Measurements from ENCODE around the gene SPOCK1.

The SPOCK1 gene

DNA sequence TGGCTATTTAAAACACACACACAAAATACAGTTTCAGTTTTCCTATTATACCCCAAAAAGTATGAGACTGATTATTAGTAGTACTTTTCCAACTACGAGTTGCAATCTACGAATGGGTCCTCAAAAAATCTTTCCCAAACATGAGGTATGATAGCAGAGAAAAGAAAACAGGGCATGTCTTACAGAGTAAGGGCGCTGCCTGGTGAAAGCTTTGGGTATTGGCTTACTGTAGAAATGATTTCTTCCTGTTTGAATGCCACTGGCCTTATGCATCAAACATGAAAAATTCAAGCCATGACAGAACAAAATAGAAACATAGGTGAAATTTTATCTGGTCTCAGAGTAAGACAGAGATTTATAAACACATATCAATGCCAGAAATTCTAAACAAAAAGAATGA lies 448.0 kb downstream of the SPOCK1 start:
- no peak for DNase-seq

DNA sequence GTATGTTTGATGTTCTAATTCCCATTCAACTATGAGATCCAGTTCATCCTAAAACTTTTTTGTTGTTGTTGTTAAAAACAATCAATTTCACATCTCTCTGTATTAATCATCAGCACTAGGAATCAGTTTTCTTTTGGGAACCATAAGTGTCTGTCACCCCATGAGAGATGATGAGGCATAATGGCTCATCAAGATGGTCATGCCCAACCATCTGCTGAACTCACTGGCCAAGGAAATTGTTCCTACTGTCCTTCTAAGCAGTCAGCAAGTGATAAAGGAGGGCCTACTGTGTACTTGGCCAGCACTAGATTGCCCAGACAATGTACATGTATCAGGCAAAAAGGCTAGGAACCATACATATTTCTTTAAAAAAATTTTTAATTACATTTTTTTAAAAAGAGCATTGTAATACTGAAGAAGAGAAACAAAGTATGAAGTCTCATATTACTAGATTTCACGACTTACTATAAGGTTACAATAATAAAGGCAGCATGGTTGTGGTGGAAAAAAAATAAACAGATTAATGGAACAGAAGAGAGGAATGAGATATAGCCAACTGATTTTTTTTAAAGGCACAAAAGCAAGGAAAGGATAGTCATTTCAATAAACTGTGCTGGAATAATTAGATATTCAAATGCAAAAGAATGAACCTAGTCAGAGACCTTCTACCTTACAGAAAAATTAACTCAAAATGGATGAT lies 458.3 kb downstream of the SPOCK1 start:
- no peak for DNase-seq

DNA sequence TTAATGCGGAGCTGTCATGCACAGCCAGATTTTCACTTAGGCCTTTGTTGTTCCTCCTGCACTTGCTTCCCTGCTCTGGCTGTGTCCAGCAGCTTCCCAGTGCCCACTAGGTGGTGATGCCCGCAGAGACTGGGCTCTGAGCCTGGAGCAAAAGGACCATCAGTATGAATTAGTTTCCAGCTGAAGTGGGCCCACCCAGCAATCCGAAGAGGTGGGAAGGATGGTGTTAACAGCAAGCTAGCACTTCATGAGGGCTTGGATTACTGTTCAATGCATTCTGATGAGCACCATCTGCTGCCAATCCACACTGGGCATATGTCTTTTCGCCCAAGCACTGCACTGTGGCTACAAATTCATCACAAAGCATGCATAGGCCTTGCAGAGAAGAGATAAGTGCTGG lies 459.1 kb downstream of the SPOCK1 start:
- no peak for DNase-seq

DNA sequence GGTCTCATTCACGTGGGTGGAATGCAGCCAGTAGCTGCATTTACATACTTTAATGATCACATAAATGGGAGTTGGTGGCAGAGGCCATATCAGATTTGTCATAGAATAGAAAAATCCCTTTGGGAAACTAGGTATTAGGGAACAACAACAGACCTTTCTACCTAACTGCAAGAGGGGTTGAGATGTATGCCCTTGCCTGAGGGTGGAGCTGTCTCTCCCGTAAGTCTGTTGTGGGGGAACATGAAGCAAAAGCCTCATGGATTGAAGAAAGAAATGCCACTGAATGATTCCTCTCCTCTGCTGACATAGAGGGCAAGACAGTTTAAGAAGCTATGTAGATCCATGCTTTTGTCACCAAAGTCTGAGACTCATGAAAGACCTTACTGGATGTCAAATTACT lies 461.3 kb downstream of the SPOCK1 start:
- DNase-seq = no peak

DNA sequence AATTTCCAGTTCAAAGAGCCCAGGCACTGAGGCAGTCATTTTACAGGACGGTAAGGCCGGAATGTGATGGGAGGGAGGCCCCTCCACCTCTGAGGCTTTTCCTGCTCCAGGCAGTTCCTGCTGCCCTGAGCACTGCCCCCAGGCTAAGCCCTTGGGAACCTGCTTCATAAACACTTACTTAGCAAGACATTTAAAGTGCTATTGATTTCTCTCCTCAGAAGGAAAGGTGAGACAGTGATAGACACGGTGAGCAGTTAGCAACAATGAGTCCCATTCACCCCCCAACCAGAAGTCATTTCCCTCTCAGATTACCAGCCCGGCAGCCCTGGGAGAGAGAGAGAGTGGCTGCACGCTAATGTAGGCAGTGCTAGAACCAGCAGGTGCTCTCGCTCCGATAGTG lies 462.5 kb downstream of the SPOCK1 start:
- DNase-seq = no peak

DNA sequence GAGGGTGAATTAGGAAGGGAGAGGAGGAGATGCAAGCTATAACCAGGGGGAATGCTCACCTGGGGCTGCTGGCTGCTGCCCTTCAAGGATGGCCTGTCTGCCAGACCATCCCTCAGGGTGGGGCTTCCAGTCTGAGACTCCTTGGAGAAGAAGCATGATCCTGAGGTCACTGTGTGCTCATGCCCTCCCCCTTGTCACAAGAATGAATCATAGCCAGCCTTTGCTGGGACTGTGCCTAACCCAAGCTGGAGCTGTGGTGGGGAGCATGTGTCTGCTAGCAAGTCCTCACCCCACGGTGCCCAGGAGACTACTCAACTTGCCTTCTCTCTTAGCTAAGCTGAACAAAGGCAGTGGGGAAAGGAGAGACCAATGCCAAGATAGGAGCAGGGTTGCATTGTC lies 463.6 kb downstream of the SPOCK1 start:
- no peak for DNase-seq

DNA sequence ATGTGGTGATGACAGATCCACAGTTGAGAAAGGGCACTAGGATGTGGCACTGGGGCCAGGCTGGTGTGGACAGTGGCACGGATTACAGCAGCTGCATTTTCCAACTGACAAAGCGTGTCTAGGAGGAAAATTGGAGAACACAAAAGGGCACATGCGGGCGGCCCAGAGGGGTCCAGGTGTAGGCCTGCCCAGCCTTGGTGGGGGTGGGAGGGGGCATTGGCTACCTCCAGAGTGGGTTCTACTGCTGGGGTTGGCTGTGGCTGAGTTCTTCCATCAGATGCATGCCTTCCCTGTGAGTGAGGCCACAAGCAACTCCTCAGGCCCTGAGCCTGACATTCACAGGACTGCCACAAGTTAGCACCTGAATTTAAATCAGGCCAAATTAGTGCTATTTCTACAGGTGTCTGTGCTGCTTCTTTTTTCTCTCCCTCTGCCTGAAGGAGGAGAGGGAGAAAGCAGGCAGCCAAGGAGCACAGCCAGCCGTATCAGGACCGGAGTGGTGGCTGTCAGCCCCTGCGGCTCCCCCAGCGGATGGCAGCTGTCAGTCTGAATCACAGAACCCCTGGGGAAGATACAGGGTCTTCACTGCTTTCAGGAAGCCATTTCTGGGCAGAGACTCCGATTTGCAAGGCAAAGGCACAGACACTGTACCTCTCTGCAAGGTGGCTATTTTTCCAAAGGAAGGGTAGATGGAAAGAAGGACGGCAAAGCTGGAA lies 464.2 kb downstream of the SPOCK1 start:
- DNase-seq = no peak

DNA sequence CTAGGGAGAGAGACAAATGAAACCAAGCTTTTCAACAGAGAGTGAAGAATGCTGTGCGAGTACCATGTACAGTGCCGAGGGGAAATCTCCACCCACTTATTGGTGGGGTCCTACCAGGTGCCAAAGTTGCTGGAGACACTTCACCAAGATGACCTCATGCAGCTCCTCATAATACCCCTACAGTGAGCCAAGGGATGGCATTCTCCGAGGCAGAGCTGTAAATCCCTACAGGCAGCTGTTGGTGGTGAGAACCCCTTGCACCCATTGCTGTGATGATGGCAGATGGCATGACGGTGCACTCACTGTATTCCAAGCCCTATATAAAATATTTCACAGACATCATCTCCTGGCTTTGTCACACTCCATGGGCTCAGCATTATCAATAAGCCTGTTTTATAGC lies 464.9 kb downstream of the SPOCK1 start:
- DNase-seq = no peak

DNA sequence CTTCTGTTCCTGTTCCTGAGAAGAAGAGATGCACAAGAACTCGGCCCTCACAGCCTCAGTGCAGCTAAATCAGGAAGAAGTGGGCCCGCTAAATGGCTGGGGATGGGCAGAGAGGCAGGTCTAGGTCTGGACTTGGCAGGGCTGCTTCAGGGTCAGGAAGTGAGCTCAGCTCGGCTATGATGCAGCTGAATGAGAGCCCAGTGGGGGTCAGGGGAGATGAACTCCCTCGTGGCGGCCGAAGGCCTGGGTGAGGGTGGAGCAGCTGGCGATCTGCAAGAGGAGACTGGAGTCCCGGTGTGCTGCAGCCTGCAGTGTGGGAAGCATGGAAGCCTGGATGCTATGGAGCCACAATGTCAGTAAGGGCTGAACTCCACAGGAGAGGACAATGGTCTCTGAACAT lies 466.2 kb downstream of the SPOCK1 start:
- no peak for DNase-seq

DNA sequence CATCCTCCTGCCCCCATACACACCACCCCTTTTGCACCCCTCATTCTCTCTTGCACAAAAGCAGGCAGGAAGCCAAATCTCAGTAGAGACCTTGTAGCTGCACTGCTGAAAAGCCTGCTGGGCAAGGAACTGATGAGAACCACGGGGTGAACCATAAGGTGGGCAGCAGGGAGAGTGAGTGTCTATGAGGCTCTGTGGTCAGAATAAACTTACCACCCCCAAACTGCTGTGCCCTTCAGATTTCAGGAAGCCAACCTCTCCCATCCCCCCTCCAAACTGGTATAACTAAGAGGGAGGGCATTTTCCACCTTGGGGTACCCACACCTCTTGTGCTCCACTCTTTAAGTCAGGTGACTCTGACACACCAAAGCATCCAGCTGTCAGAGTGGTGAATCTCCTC lies 471.4 kb downstream of the SPOCK1 start:
- no peak for DNase-seq

DNA sequence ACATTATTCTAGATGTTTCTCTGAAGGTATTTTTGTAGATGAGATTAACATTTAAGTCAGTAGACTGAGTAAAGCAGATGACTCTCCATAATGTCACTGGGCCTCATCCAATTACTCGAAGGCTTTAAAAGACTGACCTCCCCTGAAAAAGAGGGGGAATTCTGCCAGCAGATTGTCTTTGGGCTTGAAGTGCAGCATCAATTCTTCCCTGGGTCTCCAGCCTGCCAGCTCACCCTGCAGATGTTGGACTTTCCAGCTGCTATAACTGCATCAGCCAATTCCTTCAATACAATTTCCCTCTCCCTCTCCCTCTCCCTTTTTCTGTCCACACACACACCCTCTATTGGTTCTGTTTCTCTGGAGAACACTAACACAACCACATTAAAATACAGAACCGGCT lies 472.8 kb downstream of the SPOCK1 start:
- no peak for DNase-seq

DNA sequence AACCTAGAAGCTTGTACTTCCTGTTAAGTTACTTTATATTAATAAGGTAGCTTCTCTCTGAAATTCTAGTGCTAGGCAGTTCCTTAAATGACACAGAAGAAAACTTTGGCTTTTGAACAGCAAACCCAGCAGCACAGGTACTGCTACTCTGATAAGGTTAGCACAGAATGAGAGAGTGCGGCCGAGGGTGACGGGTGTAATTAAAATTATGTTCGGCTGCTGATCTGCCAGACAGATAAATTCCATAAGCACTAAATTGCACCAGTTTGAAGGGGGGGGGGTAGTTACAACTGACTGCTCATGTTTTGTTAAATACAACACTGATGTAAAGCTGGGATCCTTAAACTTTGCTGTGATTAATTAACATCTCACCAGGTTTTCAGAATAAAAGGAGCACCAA lies 475.1 kb downstream of the SPOCK1 start:
- no peak for DNase-seq

DNA sequence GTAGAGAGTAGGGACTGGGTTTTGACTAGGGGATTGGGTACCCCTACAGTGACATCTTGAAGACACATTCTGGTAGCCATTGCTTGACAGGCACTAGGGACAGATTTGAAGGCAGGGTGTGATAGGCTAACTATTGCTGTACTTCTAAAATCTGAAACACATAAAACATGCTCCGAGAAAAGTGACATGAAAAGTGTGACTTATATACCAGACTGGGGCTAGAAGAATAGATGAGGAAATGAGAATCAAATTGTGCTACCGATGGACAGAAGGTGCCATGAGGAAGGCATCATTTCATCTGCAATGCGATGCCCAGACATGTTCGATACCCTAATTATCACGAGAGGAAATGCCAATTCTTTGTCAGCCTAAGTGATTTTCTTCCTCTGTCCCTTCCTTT lies 475.8 kb downstream of the SPOCK1 start:
- no peak for DNase-seq

DNA sequence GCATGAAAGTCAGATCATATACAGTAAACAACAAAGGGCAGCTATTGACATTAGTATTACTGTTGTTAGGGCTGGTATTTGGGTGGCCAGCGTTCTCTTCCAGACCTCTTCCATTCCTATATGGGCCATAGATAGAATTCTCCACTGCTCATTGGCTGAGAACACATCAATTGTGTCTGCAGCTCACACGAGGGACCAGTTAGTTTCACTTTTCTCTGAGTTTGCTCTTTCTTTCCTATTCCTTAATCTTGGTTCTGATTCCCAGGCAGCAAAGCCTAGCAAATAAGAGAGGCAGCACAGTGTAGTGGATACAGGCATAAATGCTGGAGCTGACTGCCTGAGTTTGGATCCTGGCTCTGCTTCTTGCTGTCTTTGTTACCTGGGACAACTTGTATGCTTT lies 476.4 kb downstream of the SPOCK1 start:
- DNase-seq = no peak

DNA sequence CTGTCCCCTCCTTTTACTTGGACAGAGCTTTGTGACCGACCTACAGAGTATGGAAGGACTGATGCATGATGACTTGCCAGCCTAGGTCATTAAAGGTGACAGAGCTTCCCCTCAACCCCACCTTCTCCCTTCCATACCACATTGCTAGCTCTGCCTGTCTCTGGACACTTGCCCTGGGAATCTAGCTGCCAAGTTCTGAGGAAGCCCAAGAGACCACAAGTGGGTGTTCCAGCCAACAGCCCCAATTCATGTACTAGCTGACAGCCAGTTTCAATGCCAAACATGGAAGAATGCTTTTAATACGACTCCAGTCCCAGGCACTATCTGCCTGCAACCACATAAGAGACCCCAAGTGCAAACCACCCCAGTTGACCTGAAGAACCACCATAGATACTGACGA lies 477.1 kb downstream of the SPOCK1 start:
- no peak for DNase-seq

DNA sequence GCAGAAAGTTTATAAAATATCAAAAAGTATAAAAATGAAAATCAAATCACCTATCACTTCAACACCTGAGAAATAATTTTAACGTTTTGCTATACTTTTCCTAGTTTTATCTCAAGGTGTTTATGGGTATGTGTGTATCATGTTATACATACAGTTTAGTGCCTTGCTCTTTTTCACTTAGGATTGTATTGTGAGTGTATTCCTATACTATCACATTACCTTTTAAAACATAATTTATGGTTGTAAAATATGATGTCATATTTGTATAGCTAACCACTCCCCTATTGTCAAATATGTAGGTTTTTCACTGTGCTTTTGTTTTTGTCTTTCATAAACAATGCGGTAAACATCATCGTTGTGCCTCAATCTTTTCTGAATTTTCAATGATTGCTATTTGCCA lies 479.9 kb downstream of the SPOCK1 start:
- no peak for DNase-seq

DNA sequence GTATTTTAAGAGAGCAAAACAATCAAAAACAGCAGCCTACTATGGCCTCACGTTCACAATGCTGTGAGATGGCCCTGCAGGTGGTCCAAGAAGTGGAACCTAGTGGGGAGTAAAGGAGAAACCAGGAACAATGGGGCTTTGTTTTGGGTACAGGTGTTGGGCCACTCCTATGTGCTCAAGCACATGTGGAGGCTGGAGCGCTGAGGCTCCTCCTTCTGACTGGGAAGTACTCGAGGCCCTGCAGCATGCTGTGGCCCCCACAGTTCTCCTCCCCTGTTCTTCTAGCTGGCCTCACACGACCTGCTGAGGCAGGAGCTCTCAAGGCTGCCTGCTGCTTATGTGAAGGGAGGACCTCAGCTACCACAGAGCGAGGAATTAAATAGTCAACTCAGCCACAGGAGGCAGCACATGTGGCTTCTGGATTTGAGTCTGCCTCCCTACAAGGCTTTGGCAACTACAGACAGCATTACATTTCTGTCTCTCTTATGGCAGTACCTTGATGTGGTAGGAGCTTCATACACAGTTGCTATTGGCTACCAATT lies 482.3 kb downstream of the SPOCK1 start:
- DNase-seq = no peak

DNA sequence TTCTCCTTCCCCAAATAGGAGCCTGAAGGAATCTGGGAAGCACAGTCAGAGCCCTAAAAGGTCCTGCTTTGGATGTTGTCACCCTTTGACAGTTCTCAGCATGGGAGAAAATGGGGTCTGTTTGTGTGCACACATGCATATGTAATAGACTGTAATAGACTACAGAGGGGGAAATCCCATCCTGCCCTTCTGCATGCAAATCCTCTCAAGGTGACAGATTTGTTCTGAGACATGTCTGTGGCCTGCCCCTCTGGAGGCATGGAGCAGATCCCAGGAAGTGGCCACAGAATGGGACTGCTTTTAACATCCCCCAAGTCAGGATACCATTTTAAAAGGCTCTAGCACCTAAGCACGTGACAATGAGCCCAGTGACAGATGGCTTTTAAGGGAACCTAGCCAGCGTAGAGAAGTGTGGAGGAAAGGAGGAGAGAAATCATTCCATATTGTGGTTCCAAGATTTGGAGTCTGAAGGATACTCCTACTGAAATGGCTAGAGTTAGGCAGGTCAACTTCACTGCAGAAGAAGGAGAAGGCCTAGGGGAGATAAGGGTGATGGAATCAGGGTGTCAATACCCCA lies 483.5 kb downstream of the SPOCK1 start:
- DNase-seq = no peak

DNA sequence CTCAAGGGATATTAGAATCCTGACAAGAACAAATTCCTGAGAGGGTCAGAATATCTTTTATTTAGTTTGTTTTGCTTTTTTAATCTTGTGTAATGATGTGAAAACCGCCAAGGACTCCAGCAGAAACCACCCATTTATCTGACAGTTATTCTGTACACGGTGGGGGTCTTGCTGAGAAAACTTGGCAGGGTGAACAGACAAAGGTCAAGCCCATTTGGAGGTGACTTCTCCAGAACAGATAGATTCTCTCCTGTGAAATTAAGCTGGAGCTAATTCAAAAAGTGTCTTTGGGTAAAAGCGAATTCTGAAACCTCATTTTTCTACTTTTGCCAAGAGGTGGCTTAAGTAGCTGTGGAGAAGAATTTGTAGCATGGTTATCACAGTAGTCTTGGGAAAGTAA lies 484.4 kb downstream of the SPOCK1 start:
- DNase-seq = no peak

DNA sequence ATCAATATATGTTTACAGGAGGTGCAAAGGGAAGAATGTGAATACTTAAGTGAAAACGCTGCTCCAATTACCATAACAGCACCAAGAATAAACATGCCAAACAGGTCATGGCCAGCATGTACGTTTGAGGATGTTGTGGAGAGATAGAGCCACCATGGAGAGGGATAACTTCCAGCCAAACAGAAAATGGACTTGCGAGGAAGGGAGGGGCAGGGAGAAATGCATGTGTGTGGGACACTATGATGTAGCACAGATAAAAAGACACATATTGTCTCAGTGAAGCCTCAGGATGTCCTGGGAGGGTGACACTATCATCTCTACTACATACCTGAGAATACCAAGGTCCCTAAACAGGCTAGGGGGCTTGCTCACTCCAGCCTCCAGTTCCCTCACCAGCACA lies 488.9 kb downstream of the SPOCK1 start:
- DNase-seq = no peak

DNA sequence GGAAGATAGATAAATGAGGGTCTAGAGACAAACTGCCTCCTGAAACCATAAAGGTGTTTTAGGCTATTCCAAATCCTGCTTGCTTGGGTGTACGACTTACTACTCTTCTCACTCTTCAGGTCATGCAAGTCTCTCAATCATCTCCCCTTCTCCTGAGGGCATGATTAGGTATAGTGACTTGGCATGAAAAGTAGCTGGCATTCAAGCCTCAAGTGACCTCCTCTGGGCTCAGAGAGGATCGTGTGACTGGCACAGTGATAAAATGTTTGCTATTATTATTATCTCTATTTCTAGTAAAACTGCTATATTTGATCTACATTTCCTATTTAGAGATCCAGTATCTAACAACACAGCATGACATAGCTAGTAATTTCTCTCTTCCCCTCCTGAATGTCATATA lies 494.8 kb downstream of the SPOCK1 start:
- DNase-seq = no peak

DNA sequence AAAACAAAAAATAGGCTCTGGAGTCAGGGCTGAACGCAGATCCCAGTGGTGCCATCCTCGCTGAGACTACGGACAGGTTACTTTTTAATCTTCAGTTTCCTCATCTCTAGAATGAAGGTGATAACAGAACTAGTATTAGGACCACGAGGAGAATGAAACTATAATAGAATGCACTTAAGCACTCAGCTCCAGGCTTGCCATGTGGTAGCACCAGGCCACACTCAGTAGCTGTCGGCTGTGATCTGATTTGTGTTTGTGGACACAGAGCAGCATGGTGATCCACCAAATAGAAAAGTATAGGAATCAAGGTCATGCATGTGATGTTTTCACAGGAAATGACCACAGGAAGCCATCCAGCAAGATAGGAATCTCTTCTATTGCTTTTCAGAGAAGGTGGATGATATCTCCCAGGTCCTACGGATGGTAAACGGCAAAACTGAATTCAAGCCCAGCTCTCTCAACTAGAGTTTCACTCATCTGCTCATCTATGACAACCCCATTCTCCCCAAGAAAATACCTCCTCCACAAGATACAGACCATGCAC lies 498.0 kb downstream of the SPOCK1 start:
- no peak for DNase-seq

DNA sequence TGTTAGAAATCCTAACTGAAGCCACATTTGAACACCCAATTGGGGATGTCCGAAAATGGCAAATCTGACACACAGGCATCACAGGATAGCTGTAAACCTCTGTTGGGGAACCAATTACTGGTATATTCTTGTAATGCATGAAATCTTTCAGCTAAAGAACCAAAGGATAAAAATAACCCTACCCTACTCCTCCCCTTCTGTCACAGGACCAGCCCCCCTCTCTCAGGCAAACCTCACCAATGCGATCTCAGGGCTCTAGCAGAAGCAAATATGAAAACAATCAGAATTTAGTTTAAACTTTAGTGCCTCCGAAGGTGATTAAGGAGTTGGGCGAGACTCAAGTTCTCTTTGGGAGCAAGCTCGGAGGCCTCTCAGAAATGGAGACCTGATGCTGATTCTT lies 499.3 kb downstream of the SPOCK1 start:
- no peak for DNase-seq

DNA sequence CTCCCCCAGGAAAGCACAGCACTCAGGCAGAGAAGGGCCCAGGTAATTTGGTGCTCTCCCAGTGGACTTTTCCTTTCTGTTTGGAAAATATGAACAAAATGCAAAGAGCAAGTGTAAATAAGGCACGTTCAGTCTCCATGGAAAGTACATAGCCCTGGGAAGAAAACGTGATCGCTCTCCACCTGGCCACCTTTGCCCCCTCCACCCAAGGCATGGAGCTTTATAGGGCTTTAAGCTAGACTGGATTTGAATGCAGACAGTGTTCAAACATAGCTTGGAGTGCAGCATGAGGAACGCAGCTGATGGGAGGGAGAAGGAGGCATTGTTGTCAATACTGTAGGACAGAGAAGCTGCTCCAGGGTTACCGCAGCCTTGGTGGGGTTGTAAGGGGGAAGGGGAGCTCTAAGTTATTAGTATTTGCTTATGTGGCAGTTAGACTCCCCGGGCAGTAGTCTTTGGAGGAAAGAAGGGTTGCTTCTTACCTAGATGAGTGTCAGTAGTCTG lies 500.2 kb downstream of the SPOCK1 start:
- DNase-seq = no peak

Data from CD4-positive, alpha-beta T cell treated with Interleukin-6 for 4 hours (primary cell).